ENCODE results near the gene CENPB. TPM values are rescaled to one million over a fixed set of nuclear protein-coding genes. Genes with fewer than 3 reads are reported as not detected.

Gene CENPB
- total RNA-seq, 1 experiment from 2014 or later, result 108 TPM

- ChIA-PET CTCF (no interaction called here), POLR2A (ENCODE audit: low non-redundant PET) (no interaction called here)
- BruUV-seq (replicated peaks), result no TSS peak
- TF ChIP-seq, protein P1, sequence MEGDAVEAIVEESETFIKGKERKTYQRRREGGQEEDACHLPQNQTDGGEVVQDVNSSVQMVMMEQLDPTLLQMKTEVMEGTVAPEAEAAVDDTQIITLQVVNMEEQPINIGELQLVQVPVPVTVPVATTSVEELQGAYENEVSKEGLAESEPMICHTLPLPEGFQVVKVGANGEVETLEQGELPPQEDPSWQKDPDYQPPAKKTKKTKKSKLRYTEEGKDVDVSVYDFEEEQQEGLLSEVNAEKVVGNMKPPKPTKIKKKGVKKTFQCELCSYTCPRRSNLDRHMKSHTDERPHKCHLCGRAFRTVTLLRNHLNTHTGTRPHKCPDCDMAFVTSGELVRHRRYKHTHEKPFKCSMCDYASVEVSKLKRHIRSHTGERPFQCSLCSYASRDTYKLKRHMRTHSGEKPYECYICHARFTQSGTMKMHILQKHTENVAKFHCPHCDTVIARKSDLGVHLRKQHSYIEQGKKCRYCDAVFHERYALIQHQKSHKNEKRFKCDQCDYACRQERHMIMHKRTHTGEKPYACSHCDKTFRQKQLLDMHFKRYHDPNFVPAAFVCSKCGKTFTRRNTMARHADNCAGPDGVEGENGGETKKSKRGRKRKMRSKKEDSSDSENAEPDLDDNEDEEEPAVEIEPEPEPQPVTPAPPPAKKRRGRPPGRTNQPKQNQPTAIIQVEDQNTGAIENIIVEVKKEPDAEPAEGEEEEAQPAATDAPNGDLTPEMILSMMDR (conservative IDR thresholded peaks at IDR 0.05; ENCODE audit: low read depth, low read length), result no peak
- no peak for TF ChIP-seq EZH2 (IDR thresholded peaks at IDR 0.05; ENCODE audit: borderline replicate concordance, low read depth, low read length, poor library complexity, severe bottlenecking)
- H3K4me1 ChIP-seq (ENCODE audit: insufficient read depth, low read length, poor library complexity, severe bottlenecking), result peaks cover 11% of the 10 kb centered on the region
- no peaks in the 10 kb centered on the region for H3K27me3 ChIP-seq (replicated peaks; ENCODE audit: insufficient read depth, low read depth, low read length, poor library complexity)
- no peak overlapping the region for H3K27ac ChIP-seq (ENCODE audit: low read depth, low read length, poor library complexity, severe bottlenecking)
- H3K4me3 ChIP-seq (ENCODE audit: low read depth, low read length, poor library complexity, severe bottlenecking), result no peak overlapping the region
- intact Hi-C loops (cut with micrococcal nuclease; ENCODE audit: unreplicated experiment), result no loop called here
- no peak for DNase-seq (ENCODE audit: low spot score)
- peaks cover 6% of the 10 kb centered on the region for H3K36me3 ChIP-seq (ENCODE audit: insufficient read depth, low read length, poor library complexity, severe bottlenecking)
- H3K9me3 ChIP-seq (ENCODE audit: low read depth, low read length, poor library complexity, severe bottlenecking), result no peaks in the 10 kb centered on the region
Observed at GRCh38 chr20:3823881-3824280, 37.3 kb upstream of the CENPB start.

DNA sequence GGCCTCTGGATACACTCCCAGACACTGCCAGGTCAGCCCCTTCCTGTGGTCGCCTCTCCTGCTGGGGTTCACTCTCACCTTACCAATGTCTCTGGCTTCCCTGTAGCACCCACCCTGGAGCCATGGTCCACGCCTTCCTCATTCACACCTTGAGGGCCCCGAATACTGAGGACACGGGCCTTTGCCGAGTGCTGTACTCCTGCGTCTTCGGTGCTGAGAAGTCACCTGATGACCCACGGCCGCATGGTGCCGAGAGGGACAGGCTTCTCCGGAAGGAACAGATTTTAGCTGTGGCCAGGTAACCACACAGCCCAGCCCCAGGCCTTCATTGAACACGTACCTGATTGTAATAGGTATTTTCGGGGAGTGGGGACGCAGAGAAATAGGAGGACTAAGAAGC is 35.5 kb upstream of the CENPB start:
- intact Hi-C loops (cut with micrococcal nuclease; ENCODE audit: unreplicated experiment), result no loop called here
- BruUV-seq (replicated peaks), result no TSS peak
- peaks cover 6% of the 10 kb centered on the region for H3K36me3 ChIP-seq (ENCODE audit: insufficient read depth, low read length, poor library complexity, severe bottlenecking)
- CTCF ChIA-PET, result no interaction called here
- TF ChIP-seq, protein P1 (conservative IDR thresholded peaks at IDR 0.05; ENCODE audit: low read depth, low read length), result no peak
- TF ChIP-seq EZH2 (IDR thresholded peaks at IDR 0.05; ENCODE audit: borderline replicate concordance, low read depth, low read length, poor library complexity, severe bottlenecking), result no peak
- no peaks in the 10 kb centered on the region for H3K27me3 ChIP-seq (replicated peaks; ENCODE audit: insufficient read depth, low read depth, low read length, poor library complexity)
- no peak overlapping the region for H3K4me3 ChIP-seq (ENCODE audit: low read depth, low read length, poor library complexity, severe bottlenecking)
- POLR2A ChIA-PET (ENCODE audit: low non-redundant PET), result interaction anchor here (0.6 kb wide), 1 partner anchor 1972 kb away, joined by 5 read pairs; no protein-coding TSS in a partner anchor
- peaks cover 14% of the 10 kb centered on the region for H3K4me1 ChIP-seq (ENCODE audit: insufficient read depth, low read length, poor library complexity, severe bottlenecking)
- no peak for DNase-seq (ENCODE audit: low spot score)
- no peak overlapping the region for H3K27ac ChIP-seq (ENCODE audit: low read depth, low read length, poor library complexity, severe bottlenecking)
- no peaks in the 10 kb centered on the region for H3K9me3 ChIP-seq (ENCODE audit: low read depth, low read length, poor library complexity, severe bottlenecking)

- ChIA-PET CTCF (interaction anchor here (0.6 to 1.6 kb wide), 8 partner anchors 9 to 264 kb away, joined by 3 to 7 read pairs (median 4); partner anchors contain the start of genes ADISSP, CENPB and SPEF1), POLR2A (ENCODE audit: low non-redundant PET) (interaction anchor here (0.6 to 0.8 kb wide), 3 partner anchors 29 to 1971 kb away, joined by 3 to 8 read pairs (median 5); partner anchors contain the start of gene CENPB)
- no peaks in the 10 kb centered on the region for H3K9me3 ChIP-seq (ENCODE audit: low read depth, low read length, poor library complexity, severe bottlenecking)
- intact Hi-C loops (cut with micrococcal nuclease; ENCODE audit: unreplicated experiment), result loop anchor here (1.0 kb wide), 1 partner anchor 34 kb away; no protein-coding TSS in a partner anchor
- no peaks in the 10 kb centered on the region for H3K27me3 ChIP-seq (replicated peaks; ENCODE audit: insufficient read depth, low read depth, low read length, poor library complexity)
- H3K4me3 ChIP-seq (ENCODE audit: low read depth, low read length, poor library complexity, severe bottlenecking), result peak overlapping the region; percentile 73
- TF ChIP-seq EZH2 (IDR thresholded peaks at IDR 0.05; ENCODE audit: borderline replicate concordance, low read depth, low read length, poor library complexity, severe bottlenecking), result no peak
- TF ChIP-seq, protein P1 (conservative IDR thresholded peaks at IDR 0.05; ENCODE audit: low read depth, low read length), result no peak
- peak overlapping the region; percentile 99 for H3K27ac ChIP-seq (ENCODE audit: low read depth, low read length, poor library complexity, severe bottlenecking)
- no peak for DNase-seq (ENCODE audit: low spot score)
- peaks cover 14% of the 10 kb centered on the region for H3K4me1 ChIP-seq (ENCODE audit: insufficient read depth, low read length, poor library complexity, severe bottlenecking)
- peaks cover 6% of the 10 kb centered on the region for H3K36me3 ChIP-seq (ENCODE audit: insufficient read depth, low read length, poor library complexity, severe bottlenecking)
- TSS peak; percentile 83 for BruUV-seq (replicated peaks)
Observed at GRCh38 chr20:3820901-3821727, 34.6 kb upstream of the CENPB start.
